ENCODE data around the gene GABRA4.

GABRA4 gene

DNA sequence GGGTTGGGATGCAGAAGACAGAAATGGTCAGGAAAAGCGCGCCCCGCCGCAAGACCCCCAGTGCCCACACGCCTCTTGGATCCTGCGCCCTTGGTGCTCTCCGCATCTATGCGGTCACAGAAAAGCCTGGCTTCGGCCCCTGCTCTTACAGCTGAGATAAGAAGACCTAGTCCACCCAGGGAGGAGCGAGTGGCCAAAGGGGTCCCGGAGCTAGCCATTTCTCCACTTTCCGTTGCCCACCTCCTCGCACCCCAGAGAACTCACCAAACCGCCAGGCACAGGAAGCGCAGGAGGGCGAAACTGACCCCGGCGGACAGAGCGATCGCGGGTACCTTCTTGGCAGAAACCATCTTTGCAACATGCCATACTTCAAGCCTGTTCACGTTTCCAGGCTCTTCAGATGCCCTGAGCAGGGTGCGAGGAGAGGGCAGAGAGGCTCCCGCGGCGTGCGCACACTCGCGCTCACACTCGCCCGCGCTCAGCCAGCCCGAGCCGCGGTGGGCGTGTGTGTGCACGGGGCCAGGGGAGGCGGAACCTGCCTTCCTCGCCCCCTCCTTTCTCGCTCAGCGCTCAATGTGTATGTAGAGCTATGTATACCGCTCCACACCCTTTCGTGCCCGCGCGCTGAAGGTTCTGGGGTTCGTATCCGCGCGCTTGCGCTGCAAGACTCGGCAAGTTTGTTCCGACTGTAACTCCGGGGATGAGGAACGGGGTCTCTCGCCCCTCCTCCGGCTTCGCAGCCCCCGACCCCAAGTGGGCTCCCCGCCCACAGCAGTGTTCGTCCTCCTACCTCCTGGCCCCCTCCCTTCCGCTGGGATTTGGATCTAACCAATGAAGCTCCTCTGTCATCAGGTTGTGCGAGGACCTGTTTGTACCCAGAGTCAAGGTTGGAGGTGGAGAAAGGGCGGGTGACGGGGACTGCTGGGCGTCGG, at the start of gene GABRA4:
TSS of gene GABRA4 (minus strand) at position 507 of the 932 bp plus-strand sequence. CDS start at position 350, 157 bp downstream.
- no peak for DNase-seq

DNA sequence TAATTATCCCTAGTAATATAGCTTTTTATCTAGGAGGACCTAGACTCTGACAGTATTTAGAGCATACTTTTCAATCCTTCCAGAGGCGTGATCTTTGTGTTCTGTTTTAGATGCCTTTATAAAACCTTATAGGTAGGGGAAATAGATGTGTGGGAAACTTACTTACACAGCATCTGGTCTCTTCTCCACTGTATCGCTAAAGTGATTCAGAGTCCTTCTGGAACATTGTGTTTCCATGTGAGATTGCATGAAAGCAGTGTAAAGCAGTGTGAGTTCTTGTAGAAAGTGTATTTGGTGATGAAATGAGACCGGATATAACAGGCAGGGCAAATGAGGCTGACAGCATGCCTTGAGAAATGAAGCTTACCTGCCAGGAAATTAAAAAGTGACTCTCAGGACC, 47.4 kb upstream of the GABRA4 start:
- no peak for DNase-seq

DNA sequence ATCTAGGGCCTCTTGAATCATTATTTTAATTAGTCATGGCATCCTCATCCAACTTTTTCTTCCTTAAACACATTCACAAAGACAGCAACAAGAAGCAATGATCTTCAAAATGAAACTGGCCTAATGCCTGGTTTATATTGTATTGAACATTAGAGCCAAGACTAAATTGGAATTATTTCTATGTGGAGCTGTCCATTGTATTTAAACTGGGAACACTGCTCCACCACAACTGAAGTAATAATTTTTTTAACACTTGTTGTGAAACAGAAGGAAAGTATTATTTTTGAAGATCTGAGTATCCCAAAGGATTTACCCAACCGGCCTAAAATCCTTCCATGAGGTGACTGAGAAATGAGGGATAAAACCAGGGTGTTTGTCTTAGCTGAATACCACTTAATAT, 44.9 kb upstream of the GABRA4 start:
- DNase-seq, result no peak

DNA sequence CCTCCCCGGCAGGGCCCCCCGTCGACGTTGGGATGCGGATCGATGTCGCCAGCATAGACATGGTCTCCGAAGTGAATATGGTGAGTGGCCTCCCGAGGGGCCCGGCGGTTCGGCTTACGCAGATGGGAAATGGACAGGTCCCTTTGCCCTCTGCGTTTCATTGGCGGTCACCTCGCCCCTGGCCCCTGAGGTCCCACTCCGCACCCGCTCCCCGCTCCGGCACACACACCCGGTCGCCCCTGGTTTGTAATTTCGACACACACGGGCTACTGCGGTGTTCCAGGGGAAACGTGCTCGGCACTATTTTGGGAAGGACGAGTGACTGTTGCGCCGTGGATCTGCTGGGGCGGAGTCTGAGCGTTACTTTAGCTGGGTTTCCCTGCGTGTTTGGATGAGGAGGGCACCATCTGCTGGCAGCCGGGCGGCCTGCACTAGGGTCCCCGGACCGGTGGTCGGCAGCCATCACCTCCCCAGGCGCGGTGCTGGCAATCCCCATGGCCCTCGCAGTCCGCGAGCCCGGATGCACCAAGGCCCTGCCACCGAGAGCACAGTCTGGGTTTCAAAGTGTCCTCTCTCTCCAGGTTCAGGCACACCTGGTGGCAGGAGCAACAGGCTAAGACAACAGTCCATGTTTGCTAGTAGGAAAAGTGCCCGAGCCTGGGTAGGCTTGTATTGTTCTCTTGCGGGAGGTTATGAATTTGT, 39.2 kb upstream of the GABRA4 start:
- peak; percentile 48 for DNase-seq

DNA sequence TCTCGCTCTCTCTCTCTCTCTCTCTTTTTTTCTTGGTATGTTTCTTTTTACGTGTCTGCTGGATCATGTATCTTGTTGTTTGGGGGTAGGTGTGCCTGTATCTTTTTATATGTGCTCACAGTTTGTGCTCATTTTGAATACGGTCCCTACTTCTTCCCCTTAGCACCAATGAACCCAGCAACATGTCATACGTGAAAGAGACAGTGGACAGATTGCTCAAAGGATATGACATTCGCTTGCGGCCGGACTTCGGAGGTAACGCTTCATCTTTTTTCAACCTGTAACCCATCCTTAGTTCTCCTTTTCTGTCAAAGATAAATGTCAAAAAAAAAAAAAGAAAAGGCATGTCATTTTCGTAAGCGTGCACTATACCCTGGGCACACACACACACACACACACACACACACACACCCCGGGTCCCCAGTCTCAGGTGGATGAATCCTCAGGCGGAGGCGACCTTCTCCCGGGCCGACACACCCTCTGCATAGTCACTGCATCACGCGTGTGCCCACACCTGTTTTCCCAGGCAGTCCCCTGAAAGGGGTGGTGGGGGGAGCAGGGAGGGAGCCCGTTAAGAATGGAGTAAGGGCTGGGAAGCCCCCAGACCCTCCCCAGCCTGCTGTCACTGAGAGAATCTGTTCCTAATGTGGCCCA, 38.5 kb upstream of the GABRA4 start:
- peak; percentile 1 for DNase-seq

DNA sequence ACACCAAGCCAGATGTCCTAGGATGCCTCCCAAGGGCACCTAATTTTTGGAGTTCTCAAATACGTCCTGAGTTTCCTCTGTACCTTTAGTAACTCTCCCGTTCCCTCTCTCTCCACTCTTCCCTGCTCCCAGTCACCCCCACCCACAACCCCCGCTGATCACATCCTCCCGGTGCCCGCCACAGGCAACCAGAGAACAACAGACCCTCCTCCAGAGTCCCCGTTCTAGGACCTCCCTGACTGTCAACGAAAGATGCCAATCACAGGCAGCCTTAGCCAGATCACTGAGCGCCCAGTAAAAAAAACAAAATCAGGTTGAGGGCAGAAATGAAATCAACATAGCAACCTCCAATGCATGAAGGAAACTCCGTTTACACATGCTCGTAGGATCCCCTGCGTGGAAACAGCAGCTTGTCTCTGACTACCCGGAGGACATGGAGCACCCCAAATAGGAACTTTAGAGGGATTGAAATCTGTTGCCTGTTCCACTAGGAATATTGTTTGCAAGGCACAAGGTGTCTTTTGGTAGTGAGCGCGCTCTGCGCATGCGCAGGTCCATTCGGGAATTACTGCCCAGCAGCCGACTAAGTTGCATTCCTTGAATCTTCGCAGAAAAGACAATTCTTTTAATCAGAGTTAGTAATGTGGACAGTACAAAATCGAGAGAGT, 37.8 kb upstream of the GABRA4 start, which contains the start of gene GABRB1:
TSS of gene GABRB1 (plus strand) at position 557 of the 668 bp plus-strand sequence.
- peak; percentile 9 for DNase-seq

DNA sequence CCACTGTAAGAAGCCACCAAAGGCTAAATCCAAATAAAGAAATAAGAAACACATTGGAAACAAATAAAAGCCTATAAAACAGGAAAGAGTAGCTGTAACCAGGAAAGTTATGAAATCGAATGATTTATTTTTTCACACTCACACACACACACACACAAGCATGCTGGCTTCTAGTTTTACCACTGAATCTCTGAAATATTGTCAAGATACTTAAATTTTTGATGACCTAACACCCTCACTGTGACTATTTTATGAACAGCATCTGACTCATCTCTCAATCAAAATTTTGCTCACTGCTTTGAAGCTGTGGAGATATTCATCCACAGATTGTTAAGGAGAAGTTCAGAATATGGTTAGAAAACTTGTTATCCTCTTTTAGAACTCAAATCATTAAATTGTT, 24.1 kb upstream of the GABRA4 start:
- DNase-seq, result no peak

DNA sequence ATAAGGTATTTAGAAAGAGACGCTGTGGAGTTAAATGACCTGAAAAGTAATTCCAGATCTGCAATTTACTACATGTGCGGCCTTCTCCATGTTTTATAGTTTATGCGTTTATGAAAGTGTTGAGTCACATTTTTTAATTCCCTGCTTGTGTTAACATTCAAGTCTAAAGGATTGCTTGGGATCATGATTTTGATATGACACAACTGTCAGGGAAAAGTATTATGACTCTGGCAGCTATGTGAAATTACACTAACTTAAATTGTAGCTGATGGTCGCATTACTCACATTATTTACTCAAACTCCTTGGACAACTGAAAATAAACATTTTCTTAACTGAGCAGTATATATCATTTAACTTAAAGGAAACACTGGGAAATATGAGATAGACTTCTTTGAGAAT, 23.7 kb upstream of the GABRA4 start:
- DNase-seq, result no peak

DNA sequence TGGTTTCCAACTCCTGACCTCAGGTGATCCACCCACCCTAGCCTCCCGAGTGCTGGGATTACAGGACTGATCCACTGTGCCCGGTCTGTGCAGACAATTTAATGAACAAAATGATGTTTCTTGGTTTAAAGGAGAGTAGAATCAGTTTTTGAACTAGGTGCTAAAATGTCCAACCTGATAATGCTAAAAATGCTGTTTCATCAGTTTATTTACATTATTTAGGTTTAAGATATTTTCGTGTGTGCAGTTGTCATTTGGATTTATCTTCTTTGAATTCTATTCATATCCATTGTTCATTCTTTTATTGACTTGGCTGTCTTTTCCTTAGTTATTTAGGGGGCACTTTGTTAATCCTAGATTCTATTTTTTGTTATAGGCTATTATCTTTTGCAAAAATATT, 20.0 kb upstream of the GABRA4 start:
- DNase-seq, result no peak

DNA sequence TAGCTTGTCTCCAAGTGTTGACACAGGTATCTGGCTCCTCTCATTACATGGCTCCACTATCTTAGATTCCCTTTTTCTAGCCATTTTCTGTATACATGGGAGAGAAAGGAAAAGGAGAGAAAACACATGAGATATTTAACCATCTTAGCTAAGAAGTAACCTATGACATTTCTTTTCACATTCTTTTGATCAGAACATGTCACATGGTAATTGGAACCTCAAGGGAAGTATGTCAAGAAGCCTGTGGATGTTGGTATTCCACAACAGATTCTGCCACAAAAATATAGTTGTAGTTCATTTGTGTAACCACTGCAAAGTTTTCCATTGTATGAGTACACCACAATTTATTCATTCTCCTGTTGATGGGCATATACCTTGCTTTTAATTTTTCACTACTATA, 19.3 kb upstream of the GABRA4 start:
- no peak for DNase-seq

DNA sequence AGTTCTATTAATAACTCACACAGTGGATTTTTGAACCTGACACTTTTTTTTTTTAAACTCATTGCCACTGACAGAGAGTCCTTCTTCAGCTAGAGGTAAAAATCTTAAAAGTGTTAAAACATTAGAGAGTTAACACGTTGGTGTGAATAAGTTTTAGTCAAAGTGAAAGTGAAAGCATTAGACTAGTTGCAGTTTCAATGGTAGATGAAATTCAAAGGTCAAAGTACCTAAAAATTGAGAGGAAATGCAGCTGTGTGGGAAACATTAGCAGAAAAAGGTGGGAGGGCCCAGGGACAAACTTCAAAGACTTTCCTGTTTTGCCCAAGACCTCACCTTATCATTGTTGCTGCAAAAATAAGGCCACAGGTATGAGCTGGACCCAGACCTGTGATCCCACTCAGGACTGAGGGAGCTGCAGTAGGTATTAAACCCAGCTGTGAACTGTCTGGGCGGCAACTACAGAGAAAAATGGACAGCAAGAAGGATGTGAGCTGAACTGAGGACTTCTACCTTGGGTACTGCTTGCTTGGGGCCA, 17.6 kb upstream of the GABRA4 start:
- DNase-seq, result peak; percentile 44

DNA sequence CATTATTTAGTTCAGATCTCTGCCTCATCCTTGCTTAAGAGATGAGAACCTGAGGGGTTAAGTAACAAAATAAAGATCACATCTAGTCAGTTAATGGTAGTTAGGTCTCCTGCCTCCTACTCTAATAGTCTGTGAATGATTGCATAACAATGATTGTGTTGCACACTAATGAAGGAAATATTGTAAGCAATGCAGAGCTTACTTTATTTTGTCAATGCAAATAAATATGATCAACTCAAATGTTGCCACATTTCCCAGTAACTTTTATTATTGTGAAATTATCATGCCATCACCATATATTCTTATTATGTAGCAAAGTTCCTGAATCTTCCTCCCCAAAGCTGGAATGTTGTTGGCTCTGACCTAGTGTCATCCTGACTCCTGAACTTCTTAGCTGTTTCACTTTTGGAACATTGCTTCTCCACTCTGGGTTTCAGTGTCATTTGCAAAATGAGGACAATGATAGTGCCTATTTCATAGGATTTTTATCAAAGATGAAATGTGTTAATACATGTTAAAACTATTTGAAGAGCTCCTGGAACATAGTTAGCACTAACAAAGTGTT, 17.0 kb upstream of the GABRA4 start:
- no peak for DNase-seq

DNA sequence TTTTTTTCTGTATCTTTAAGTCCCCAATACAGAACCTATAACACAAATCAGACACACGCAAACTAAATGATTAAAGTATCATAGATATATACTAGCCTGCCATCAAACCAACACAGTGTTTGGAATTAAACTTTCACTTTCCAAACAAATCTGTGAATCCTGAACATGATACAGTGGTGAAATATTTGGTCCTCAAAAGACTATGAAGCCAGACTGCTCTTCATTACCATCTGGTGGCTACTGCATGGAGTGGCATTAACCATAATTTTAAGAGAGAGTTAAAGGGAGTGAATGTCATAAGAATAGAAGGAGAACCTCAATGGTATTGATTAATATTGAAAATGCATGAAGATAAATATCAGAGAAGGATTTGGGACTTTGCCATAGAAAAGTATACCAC, 9.2 kb upstream of the GABRA4 start:
- DNase-seq, result no peak

DNA sequence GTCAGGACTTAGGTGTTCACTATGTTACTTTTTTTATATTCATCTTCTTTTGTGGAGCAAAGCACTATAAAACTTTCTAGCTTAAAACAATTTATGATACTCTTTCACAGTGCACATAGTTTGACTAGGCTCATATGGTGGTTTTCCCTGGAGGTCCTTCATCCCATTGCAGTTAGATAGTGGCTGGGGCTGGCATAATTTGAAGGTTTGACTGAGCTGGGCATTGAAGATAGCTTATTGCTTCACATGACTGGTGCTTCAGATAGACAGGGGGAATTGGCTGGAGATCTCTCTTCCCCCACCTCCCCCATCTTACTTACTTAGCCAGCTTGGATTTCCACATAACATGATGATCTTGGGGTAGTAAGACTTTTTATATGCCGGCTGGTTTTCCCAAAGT, 7.0 kb upstream of the GABRA4 start:
- DNase-seq, result no peak

DNA sequence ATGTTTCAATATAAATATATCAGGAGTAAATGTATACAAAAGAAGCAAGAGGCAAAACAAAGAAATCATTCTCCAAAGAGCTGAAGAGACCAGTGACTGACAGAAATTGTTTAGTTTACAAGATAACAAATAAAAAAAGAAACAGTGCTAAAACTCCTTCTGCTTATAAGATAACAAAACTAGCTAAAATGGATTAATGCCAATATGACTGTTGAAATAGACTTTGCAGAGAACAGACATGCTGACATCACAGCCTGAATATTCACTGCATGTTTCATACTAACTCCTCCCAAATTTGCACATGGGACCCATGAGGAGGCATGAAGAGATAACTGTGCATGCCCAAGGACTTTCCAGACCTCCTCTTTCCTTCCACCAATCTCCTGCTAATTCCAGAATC, 6.2 kb upstream of the GABRA4 start:
- no peak for DNase-seq

DNA sequence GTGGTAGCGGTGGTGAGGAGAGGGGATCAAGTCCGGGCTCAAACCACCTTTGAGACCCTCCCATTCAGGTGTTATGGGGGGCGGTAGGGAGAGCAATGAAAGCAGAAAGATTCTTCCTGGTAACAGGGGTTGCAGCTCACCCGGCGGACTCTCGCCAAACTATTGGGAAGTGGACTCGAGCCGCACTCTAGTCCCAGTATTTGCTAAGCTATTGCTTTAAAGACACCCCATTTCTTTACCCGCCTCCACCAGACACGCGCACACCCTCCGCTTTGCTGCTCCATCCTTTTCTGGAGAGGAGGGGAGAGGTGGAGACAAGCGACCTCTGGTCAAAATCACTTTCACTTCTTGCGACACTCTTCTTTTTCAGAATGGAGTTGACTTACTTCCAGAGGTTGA, 625 bp upstream of the GABRA4 start:
- DNase-seq, result no peak

DNA sequence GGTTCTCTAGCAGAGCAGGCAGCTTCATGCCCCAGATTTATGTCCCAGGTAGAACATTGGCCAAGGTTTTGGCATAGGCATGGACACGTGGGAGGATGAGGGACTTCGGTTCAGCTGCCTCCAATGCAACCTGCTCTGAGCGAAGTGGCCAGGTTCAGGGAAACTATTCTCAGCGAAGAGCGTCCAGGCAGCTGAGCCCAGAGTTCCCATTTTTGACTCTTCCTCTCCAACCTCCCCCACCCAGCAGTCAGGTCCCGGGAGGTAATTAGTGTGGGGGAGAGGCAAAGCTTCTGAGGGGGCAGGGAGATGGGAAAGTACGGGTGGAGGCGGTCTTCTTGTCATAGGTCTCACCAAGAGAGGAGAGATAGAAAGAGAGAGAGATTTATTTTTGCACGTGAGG, 1.0 kb downstream of the GABRA4 start:
- no peak for DNase-seq

DNA sequence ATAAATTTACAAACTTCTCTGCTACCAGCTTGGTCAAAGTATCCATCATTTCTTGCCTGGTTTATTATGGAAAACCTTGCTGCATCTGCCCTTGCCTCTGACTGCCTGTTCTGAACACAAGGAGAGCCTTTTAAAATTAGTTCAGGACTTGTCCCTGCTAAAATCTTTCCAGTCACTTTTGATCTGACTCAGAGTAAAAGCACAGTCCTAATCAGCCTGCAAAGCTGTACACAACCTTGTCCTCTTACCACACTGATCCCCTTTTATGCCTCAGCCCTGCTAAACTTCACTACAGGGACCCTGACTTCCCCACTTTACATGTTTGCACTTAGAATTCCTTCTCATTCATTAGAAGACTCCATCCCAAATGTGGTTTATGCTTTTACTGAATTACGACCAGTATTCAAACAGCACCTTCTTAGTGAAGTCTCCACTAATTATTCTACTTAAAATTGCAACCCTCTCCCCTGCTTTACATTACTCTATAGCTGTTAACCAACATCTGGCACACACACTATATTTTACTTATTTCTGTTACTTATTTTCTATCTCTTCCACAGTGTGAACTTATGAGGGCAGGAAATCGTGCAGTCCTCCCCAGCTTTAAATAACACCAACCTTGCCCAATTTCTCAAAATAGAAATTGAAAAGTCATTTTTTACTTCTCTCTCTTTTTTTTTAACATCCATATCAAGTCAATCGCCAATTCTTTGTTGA, 6.3 kb downstream of the GABRA4 start:
- no peak for DNase-seq

DNA sequence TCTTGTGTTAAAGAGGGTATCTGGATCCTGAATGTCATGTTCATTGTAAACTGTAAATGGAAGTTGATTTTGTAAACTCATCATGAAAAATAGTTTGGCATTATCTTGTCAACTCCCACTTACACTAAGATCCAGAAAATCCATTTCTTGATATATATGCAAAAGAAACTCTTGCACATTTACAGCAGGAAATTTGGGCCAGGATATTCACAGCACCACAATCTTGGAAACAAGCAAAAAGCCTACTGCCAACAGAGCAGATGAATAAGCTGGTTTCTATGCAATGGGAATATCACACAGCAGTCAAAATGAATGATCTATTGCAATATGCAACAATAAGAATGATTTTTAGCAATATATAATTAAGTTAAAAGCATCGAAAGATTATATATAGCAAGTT, 8.6 kb downstream of the GABRA4 start:
- no peak for DNase-seq

DNA sequence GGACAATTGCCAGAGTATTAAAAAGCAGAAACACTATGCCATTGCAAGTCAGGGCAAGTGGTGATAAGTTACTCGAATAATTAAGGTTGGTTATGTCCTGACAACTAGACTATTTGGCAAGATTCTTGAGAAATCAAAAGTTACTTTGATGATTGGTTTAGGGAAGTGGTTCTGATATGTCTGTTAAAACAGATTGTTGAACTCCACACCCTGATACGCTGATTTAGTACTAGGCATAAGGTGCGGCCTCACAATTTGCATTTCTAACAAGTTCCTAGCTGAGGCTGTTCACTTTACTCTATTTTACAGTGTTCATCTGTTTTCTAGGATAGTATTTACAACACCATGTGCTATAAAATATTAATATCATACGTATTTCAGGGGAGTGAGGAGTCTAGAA, 12.5 kb downstream of the GABRA4 start:
- no peak for DNase-seq

DNA sequence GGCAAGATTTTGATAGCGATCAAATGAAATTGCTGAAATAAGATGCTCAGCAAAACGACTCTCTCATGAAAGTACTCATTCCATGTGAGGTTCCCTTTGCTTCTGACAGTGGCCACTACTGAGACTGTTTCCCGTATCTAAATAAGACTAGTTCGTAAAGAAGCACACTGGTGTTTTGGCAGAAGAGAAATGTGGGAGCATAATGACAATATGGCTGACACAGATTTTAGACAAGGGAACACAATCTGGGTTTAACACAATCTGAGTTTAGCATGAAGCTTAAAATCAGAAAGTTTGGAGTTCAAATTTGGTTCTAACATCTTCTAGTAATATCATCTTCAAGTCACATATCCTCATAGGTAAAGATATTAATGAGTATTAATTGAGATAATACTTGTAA, 13.7 kb downstream of the GABRA4 start:
- DNase-seq, result no peak

DNA sequence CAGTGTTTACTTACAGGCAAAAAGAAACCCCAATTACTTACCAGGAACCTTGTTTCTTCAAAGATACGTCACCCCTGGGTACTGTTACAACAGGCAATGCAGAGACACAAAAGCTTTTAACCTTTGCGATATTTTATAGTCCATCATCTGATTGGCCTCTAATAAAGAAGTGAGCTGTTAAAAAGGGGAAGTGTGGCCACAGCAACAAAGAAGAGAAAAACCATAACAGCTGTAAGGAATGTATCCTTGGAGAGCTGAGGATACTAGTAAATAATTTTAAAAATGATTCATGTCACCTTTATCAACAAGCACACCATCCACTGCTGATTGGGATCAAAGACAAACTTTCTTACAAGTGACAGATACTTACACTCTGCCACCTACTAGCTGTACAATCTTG, 14.1 kb downstream of the GABRA4 start:
- no peak for DNase-seq
